ENCODE data around the gene LHPP.

LHPP gene

GRCh38 chr10:124577651-124578050 lies 116.0 kb downstream of the LHPP start (continued):
- TF ChIP-seq TSHZ1 (tag by site-specific recombination; IDR thresholded peaks at IDR 0.05; ENCODE audit: borderline replicate concordance) (no peak), ZNF202 (tag by site-specific recombination; IDR thresholded peaks at IDR 0.05; ENCODE audit: borderline replicate concordance) (no peak), ZNF692 (tag by site-specific recombination; IDR thresholded peaks at IDR 0.05) (no peak), ZNF324 (tag by site-specific recombination; IDR thresholded peaks at IDR 0.05) (no peak), EGR2 (tag by site-specific recombination; IDR thresholded peaks at IDR 0.05; ENCODE audit: low read depth) (no peak), ZNF629 (tag by site-specific recombination; IDR thresholded peaks at IDR 0.05) (no peak), ZNF292 (tag by site-specific recombination; IDR thresholded peaks at IDR 0.05; ENCODE audit: borderline replicate concordance, low read depth) (no peak), ZNF585B (tag by site-specific recombination; IDR thresholded peaks at IDR 0.05) (no peak)

GRCh38 chr10:124578231-124579010 lies 116.8 kb downstream of the LHPP start:
- TF ChIP-seq ZNF221 (tag by site-specific recombination; IDR thresholded peaks at IDR 0.05; ENCODE audit: borderline replicate concordance) (no peak), ZNF473 (tag by site-specific recombination; IDR thresholded peaks at IDR 0.05) (no peak), GLI4 (tag by site-specific recombination; IDR thresholded peaks at IDR 0.05) (no peak), ZNF404 (tag by site-specific recombination; IDR thresholded peaks at IDR 0.05) (no peak), ZNF146 (tag by site-specific recombination; IDR thresholded peaks at IDR 0.05) (no peak), ZNF580 (tag by site-specific recombination; IDR thresholded peaks at IDR 0.05) (no peak), ZNF561 (tag by site-specific recombination; IDR thresholded peaks at IDR 0.05; ENCODE audit: borderline replicate concordance) (no peak), HIC1 (tag by site-specific recombination; IDR thresholded peaks at IDR 0.05) (no peak), ZNF585B (tag by site-specific recombination; IDR thresholded peaks at IDR 0.05) (no peak)
- Histone ChIP-seq H3K9me3 (ENCODE audit: control insufficient read depth, insufficient read depth, low read depth, low read length) (no peaks in the 10 kb centered on the region), H3K36me3 (ENCODE audit: control insufficient read depth in 2 of 2, insufficient read depth in 1 of 2, low read length in 2 of 2) (no peaks in the 10 kb centered on the region), H3K27ac (ENCODE audit: extremely low read depth, low read depth, low read length) (no peak overlapping the region), H3K4me3 (ENCODE audit: low read depth, low read length) (no peak overlapping the region), H3K4me1 (ENCODE audit: control insufficient read depth, insufficient read depth, low read length) (no peaks in the 10 kb centered on the region)
- ChIA-PET CTCF (no interaction called here), POLR2A (no interaction called here)
